NCI-H187 treated with DMSO at 0.1 percent for 48 hours (cell line): ENCODE results near the gene PDE4B.
"Not testable (repeated sequence)": the region's sequence is repeated elsewhere in the genome, so short reads cannot be mapped to it uniquely, and the experiment has no call there.

ENCODE experiments used
- DNase-seq: peaks from one replicate; lab custom pipeline; 2025; lab: John Stamatoyannopoulos, UW

Gene PDE4B

GRCh38 chr1:65953170-65953569 lies 160.5 kb downstream of the PDE4B start:
- DNase-seq: no peak

GRCh38 chr1:65955071-65955470 lies 162.4 kb downstream of the PDE4B start:
- no peak for DNase-seq

GRCh38 chr1:65955503-65955902 lies 162.8 kb downstream of the PDE4B start:
- DNase-seq: no peak

GRCh38 chr1:65958561-65959350 lies 166.1 kb downstream of the PDE4B start:
- no peak for DNase-seq

GRCh38 chr1:65959896-65960567 lies 167.3 kb downstream of the PDE4B start:
- DNase-seq: no peak

GRCh38 chr1:65963156-65963888 lies 170.6 kb downstream of the PDE4B start:
- no peak for DNase-seq

GRCh38 chr1:65964123-65964522 lies 171.4 kb downstream of the PDE4B start:
- no peak for DNase-seq

- DNase-seq: no peak
These were observed 172.7 kb downstream of the PDE4B start for GRCh38 chr1:65965112-65965996.

- not testable (repeated sequence) for DNase-seq
These were observed 174.8 kb downstream of the PDE4B start for GRCh38 chr1:65967492-65967891.

GRCh38 chr1:65971547-65971946 lies 178.9 kb downstream of the PDE4B start:
- DNase-seq: no peak

GRCh38 chr1:65975708-65976107 lies 183.0 kb downstream of the PDE4B start:
- DNase-seq: no peak

- DNase-seq: no peak
These were observed 186.7 kb downstream of the PDE4B start for GRCh38 chr1:65979136-65980044.

GRCh38 chr1:65980237-65980636 lies 187.5 kb downstream of the PDE4B start:
- no peak for DNase-seq

GRCh38 chr1:65983500-65983899 lies 190.8 kb downstream of the PDE4B start:
- no peak for DNase-seq

GRCh38 chr1:65985393-65986066 lies 192.8 kb downstream of the PDE4B start:
- DNase-seq: no peak

GRCh38 chr1:65986146-65986545 lies 193.5 kb downstream of the PDE4B start:
- no peak for DNase-seq

- DNase-seq: no peak
These were observed 197.5 kb downstream of the PDE4B start for GRCh38 chr1:65990161-65990560.

GRCh38 chr1:65991694-65992093 lies 199.0 kb downstream of the PDE4B start:
- DNase-seq: no peak

- DNase-seq: no peak
These were observed 199.6 kb downstream of the PDE4B start for GRCh38 chr1:65992165-65992821.

GRCh38 chr1:65992831-65993271 lies 200.2 kb downstream of the PDE4B start:
- no peak for DNase-seq
